ENCODE measurements around the gene NELL1. TPM values are rescaled to one million over a fixed set of nuclear protein-coding genes. Genes with fewer than 3 reads are reported as not detected.

Gene NELL1
- total RNA-seq, 1 experiment from 2014 or later, result not detected

DNA sequence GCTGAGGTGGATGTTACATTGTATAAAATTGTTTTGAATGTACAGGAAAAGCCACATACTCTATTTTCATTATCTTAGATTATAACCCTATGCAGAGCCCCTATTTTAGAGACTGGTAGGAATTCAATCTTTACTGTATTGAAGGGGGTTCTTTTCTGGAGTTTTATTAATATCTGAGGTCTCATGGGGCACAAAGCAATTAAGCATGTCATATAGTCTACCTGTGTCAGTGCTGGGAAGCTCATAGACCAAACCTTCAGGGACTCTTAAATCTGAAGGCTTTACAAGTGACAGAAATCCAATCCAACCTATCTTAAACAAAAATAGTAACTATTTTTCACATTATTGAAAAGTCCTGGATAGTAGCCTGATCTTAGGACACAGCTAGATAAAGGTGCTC lies 733.7 kb downstream of the NELL1 start:
- no peak for TF ChIP-seq REST (IDR thresholded peaks at IDR 0.05; ENCODE audit: insufficient read depth in 1 of 2, low read depth in 2 of 2, low read length in 1 of 2)
- no peak for TF ChIP-seq SIN3A (IDR thresholded peaks at IDR 0.05; ENCODE audit: borderline replicate concordance, insufficient read depth, low read depth, low read length)
- no peak for TF ChIP-seq POLR2AphosphoS5 (IDR thresholded peaks at IDR 0.05; ENCODE audit: low read depth, low read length)
- TF ChIP-seq, protein P1, sequence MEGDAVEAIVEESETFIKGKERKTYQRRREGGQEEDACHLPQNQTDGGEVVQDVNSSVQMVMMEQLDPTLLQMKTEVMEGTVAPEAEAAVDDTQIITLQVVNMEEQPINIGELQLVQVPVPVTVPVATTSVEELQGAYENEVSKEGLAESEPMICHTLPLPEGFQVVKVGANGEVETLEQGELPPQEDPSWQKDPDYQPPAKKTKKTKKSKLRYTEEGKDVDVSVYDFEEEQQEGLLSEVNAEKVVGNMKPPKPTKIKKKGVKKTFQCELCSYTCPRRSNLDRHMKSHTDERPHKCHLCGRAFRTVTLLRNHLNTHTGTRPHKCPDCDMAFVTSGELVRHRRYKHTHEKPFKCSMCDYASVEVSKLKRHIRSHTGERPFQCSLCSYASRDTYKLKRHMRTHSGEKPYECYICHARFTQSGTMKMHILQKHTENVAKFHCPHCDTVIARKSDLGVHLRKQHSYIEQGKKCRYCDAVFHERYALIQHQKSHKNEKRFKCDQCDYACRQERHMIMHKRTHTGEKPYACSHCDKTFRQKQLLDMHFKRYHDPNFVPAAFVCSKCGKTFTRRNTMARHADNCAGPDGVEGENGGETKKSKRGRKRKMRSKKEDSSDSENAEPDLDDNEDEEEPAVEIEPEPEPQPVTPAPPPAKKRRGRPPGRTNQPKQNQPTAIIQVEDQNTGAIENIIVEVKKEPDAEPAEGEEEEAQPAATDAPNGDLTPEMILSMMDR (IDR thresholded peaks at IDR 0.05), result no peak
- TF ChIP-seq TCF7L2 (IDR thresholded peaks at IDR 0.05; ENCODE audit: low read depth, low read length), result no peak
- intact Hi-C loops (cut with micrococcal nuclease; ENCODE audit: unreplicated experiment), result no loop called here
- ATAC-seq (no peak), DNase-seq (ENCODE audit: low read depth, low spot score) (no peak)
- ChIA-PET CTCF (no interaction called here), POLR2A (no interaction called here)
- no TSS peak for BruUV-seq (replicated peaks)
- Histone ChIP-seq H3K36me3 (ENCODE audit: control insufficient read depth, insufficient read depth, low read length) (no peaks in the 10 kb centered on the region), H3K27ac (ENCODE audit: low read length) (no peak overlapping the region), H3K4me1 (ENCODE audit: control insufficient read depth, insufficient read depth, low read length) (no peaks in the 10 kb centered on the region), H3K9me3 (ENCODE audit: control insufficient read depth, insufficient read depth, low read depth, low read length) (no peaks in the 10 kb centered on the region), H3K27me3 (ENCODE audit: control insufficient read depth, insufficient read depth, low read length) (no peaks in the 10 kb centered on the region), H3K4me3 (ENCODE audit: low read depth in 2 of 2, low read length in 2 of 2) (no peak overlapping the region)
- in situ Hi-C loops (cut with HindIII; ENCODE audit: low pct_unique_long_range_greater_than_20kb, low sequenced_read_pairs), result no loop called here

GRCh38 chr11:21405422-21405821 lies 736.0 kb downstream of the NELL1 start:
- in situ Hi-C loops (cut with HindIII; ENCODE audit: low pct_unique_long_range_greater_than_20kb, low sequenced_read_pairs), result no loop called here
- H3K27me3 ChIP-seq (ENCODE audit: control insufficient read depth, insufficient read depth, low read length), result no peaks in the 10 kb centered on the region
- no peaks in the 10 kb centered on the region for H3K4me1 ChIP-seq (ENCODE audit: control insufficient read depth, insufficient read depth, low read length)
- ChIA-PET CTCF (no interaction called here), POLR2A (no interaction called here)
- no peak for DNase-seq (ENCODE audit: low read depth, low spot score)
- no peak for TF ChIP-seq TCF7L2 (IDR thresholded peaks at IDR 0.05; ENCODE audit: low read depth, low read length)
- TF ChIP-seq, protein P1 (IDR thresholded peaks at IDR 0.05), result no peak
- TF ChIP-seq SIN3A (IDR thresholded peaks at IDR 0.05; ENCODE audit: borderline replicate concordance, insufficient read depth, low read depth, low read length), result no peak
- no peak for TF ChIP-seq POLR2AphosphoS5 (IDR thresholded peaks at IDR 0.05; ENCODE audit: low read depth, low read length)
- no peak for TF ChIP-seq REST (IDR thresholded peaks at IDR 0.05; ENCODE audit: insufficient read depth in 1 of 2, low read depth in 2 of 2, low read length in 1 of 2)
- H3K4me3 ChIP-seq (ENCODE audit: low read depth in 2 of 2, low read length in 2 of 2), result no peak overlapping the region
- H3K9me3 ChIP-seq (ENCODE audit: control insufficient read depth, insufficient read depth, low read depth, low read length), result no peaks in the 10 kb centered on the region
- no peak for ATAC-seq
- no peak overlapping the region for H3K27ac ChIP-seq (ENCODE audit: low read length)
- intact Hi-C loops (cut with micrococcal nuclease; ENCODE audit: unreplicated experiment), result no loop called here
- BruUV-seq (replicated peaks), result no TSS peak
- no peaks in the 10 kb centered on the region for H3K36me3 ChIP-seq (ENCODE audit: control insufficient read depth, insufficient read depth, low read length)
